Loucy (cell line): Measurements from ENCODE around the gene MRPL57.

Source experiments
- H2AFZ ChIP-seq: fragments of 200-600 bp; sonication (generic); 2 replicates; pipeline ENCODE4 v1.6.0; 2016; ENCODE audit warnings: antibody characterized with exemption, mild to moderate bottlenecking, low read length, moderate library complexity
- H3F3A ChIP-seq: fragments of 200-600 bp; 2 replicates; pipeline ENCODE4 v1.6.0; 2016; ENCODE audit warnings: antibody characterized with exemption, low read depth, mild to moderate bottlenecking
- H3K27me3 ChIP-seq: fragments of 200-600 bp; sonication (generic); 2 replicates; pipeline ENCODE4 v1.6.1; 2014; ENCODE audit warnings: low read length, mild to moderate bottlenecking; ENCODE audit not compliant: insufficient read depth, poor library complexity, severe bottlenecking
- H3K36me3 ChIP-seq: fragments of 200-600 bp; sonication (generic); 2 replicates; pipeline ENCODE4 v1.6.1; 2016; ENCODE audit warnings: low read length; ENCODE audit not compliant: insufficient read depth
- H3K4me1 ChIP-seq: fragments of 200-600 bp; sonication (generic); 2 replicates; pipeline ENCODE4 v1.5.1; 2014; ENCODE audit warnings: low read length, mild to moderate bottlenecking; ENCODE audit not compliant: insufficient read depth, poor library complexity, severe bottlenecking
- H3K4me2 ChIP-seq: fragments of 200-600 bp; sonication (generic); 2 replicates; pipeline ENCODE4 v1.6.0; 2014; ENCODE audit warnings: antibody characterized with exemption, low read length, low read depth, mild to moderate bottlenecking; ENCODE audit not compliant: poor library complexity, severe bottlenecking
- H3K4me3 ChIP-seq: fragments of 200-600 bp; sonication (generic); 2 replicates; pipeline ENCODE4 v1.5.1; 2014; ENCODE audit warnings: low read length, mild to moderate bottlenecking, mixed read lengths; ENCODE audit not compliant: poor library complexity, severe bottlenecking
- H3K79me2 ChIP-seq: fragments of 200-600 bp; sonication (generic); 2 replicates; pipeline ENCODE4 v1.6.1; 2014; ENCODE audit warnings: low read length; ENCODE audit not compliant: insufficient read depth
- H3K9ac ChIP-seq: fragments of 200-600 bp; sonication (generic); 2 replicates; pipeline ENCODE4 v1.6.0; 2014; ENCODE audit warnings: mild to moderate bottlenecking, low read depth, low read length, moderate library complexity; ENCODE audit not compliant: poor library complexity, severe bottlenecking
- H3K9me2 ChIP-seq: fragments of 200-600 bp; sonication (generic); replicated peaks from 2 replicates; pipeline ENCODE4 v1.6.1; 2016; ENCODE audit warnings: low read depth, low read length, mixed read lengths
- H3K9me3 ChIP-seq: fragments of 200-600 bp; sonication (generic); 2 replicates; pipeline ENCODE4 v1.6.1; 2014; ENCODE audit warnings: mild to moderate bottlenecking, antibody characterized with exemption, low read length, low read depth; ENCODE audit not compliant: insufficient read depth
- H4K20me1 ChIP-seq: fragments of 200-600 bp; sonication (generic); 2 replicates; pipeline ENCODE4 v1.6.0; 2014; ENCODE audit warnings: antibody characterized with exemption, low read length, mild to moderate bottlenecking; ENCODE audit not compliant: insufficient read depth, poor library complexity, severe bottlenecking
- CTCF ChIP-seq: fragments of 200-600 bp; sonication (generic); conservative IDR thresholded peaks from 2 replicates; pipeline ENCODE4 v1.5.1; 2014; ENCODE audit warnings: mild to moderate bottlenecking, antibody characterized with exemption, low read length
- EZH2phosphoT487 ChIP-seq: fragments of 200-600 bp; IDR thresholded peaks from 2 replicates; pipeline ENCODE4 v1.6.1; 2018; ENCODE audit warnings: antibody characterized with exemption, mild to moderate bottlenecking, moderate library complexity, borderline replicate concordance

The MRPL57 gene

DNA sequence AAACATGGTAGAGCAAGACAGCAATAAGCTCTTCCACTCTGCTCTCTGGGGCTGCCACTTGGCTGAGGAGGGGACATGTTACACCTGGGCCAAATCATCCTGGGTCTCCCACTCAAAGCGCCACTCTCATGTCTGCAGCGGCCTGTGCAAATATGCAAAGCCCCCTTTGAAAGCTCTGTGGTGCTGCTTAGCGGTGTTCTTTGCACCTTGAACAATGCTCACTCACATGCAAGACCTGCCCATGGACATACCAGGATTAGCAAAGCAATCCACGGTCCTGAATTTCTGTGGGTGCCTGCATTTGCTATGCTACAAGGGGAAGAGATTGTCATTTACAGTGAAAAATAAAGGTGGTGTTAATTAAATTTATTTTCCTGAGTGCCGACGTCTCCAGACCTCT, 48.6 kb downstream of the MRPL57 start:
- no peak overlapping the region for H3K4me2 ChIP-seq
- TF ChIP-seq CTCF, result no peak
- no peak for TF ChIP-seq EZH2phosphoT487
- H3K9ac ChIP-seq, result no peak overlapping the region

DNA sequence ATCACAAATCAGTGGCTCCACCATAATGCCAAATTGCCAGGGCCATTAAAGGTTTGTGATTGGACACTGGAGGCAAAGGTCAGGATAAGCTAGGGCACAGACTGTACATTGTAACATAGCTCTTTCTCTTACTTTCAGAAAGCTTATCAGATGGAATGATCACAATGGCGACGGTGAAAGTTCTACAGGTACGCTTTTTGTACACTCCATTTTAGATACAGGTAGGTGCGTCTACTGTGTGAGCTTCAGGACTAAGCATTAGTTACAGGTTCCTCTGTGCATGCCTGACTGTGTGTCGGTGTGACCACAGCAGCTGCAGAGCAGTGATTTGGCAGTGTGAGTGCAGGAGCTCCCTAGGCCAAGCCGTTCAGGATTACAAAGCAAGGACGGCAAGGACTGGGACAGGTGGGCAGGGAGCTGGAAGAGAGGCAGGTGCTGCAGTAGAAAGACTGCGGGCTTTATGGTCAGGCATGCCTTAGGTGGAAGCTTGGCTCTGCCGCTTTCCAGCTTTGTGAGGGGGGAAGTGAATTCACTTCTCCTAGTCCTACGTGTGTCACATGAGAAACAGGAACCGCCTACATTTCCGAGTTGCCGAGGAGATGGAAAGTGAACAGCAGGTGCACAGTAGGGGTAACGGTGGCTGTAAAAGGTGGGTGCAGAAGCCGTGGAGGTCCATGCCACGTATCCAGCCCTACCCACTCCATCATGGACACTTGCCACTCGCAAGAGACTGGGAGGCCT, 49.6 kb downstream of the MRPL57 start:
- no peak overlapping the region for H3K4me3 ChIP-seq
- peaks cover 11% of the 10 kb centered on the region; the same call in 1 of the 2 replicates for H3K9me3 ChIP-seq
- no peak overlapping the region for H2AFZ ChIP-seq
- no peak for TF ChIP-seq EZH2phosphoT487
- no peak for TF ChIP-seq CTCF
- H3K27me3 ChIP-seq, result no peaks in the 10 kb centered on the region
- H3K79me2 ChIP-seq, result no peaks in the 10 kb centered on the region
- H3K4me2 ChIP-seq, result no peak overlapping the region
- no peaks in the 10 kb centered on the region for H3F3A ChIP-seq
- 0 out of 2 replicates have a peak, but pooled peaks cover 2% of the 10 kb centered on the region for H3K36me3 ChIP-seq
- no peak overlapping the region for H3K9ac ChIP-seq
- no peaks in the 10 kb centered on the region for H4K20me1 ChIP-seq
- H3K4me1 ChIP-seq, result peaks cover 21% of the 10 kb centered on the region
- no peaks in the 10 kb centered on the region for H3K9me2 ChIP-seq

More for the DNA sequence above, 48.6 kb downstream of the MRPL57 start:
- Histone ChIP-seq H3K9me2 (no peaks in the 10 kb centered on the region), H3K27me3 (no peaks in the 10 kb centered on the region), H3K4me1 (peaks cover 19% of the 10 kb centered on the region), H3K79me2 (no peaks in the 10 kb centered on the region), H3F3A (peaks cover 3% of the 10 kb centered on the region; the same call in 1 of the 2 replicates), H3K36me3 (0 out of 2 replicates have a peak, but pooled peaks cover 2% of the 10 kb centered on the region), H3K4me3 (no peak overlapping the region), H3K9me3 (peaks cover 11% of the 10 kb centered on the region; the same call in 1 of the 2 replicates), H4K20me1 (no peaks in the 10 kb centered on the region), H2AFZ (no peak overlapping the region)

DNA sequence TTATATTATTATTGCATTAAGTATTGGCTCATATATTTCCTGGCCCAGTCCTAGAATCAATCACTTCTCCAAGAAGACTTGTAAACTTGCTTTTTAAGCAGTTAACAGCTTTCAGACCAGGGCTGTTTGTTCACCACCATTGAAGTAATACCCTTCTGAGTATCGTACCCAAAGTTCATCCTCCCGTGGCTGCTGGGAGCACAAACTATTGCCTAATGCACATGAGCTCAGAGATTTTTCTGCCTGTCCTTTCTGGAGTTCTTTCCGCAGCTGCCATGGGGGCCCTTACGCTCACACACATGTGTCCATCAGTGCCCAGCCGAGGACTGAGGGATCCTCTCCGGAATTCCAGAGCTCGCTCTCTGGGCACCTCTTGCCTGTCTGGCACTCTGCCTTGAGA, 51.5 kb downstream of the MRPL57 start:
- Histone ChIP-seq H3K4me3 (no peak overlapping the region), H4K20me1 (no peaks in the 10 kb centered on the region), H3K9me2 (no peaks in the 10 kb centered on the region), H3K4me1 (peaks cover 40% of the 10 kb centered on the region), H3K9ac (no peak overlapping the region), H3K9me3 (no peaks in the 10 kb centered on the region), H3K27me3 (no peaks in the 10 kb centered on the region), H3K4me2 (no peak overlapping the region), H3K79me2 (no peaks in the 10 kb centered on the region), H3K36me3 (no peaks in the 10 kb centered on the region), H2AFZ (no peak overlapping the region), H3F3A (no peaks in the 10 kb centered on the region)
- TF ChIP-seq CTCF, result no peak
- no peak for TF ChIP-seq EZH2phosphoT487
